Activated CD4-positive, alpha-beta T cell treated with anti-CD3 and anti-CD28 coated beads, Interleukin-2, amount 50 U/mL, for 48 hours (primary cell): ENCODE data around the gene THEMIS.
"Not testable (repeated sequence)": the region's sequence is repeated elsewhere in the genome, so short reads cannot be mapped to it uniquely, and the experiment has no call there.

Experiments
- DNase-seq, 2 experiments: peaks; one replicate each; pipeline ENCODE4 v3.0.0-alpha.2; 2020

The THEMIS gene

GRCh38 chr6:127706216-127706615 lies 194.6 kb downstream of the THEMIS start:
- DNase-seq = no peak

GRCh38 chr6:127695108-127695507 lies 205.8 kb downstream of the THEMIS start:
- DNase-seq = no peak

- DNase-seq = no peak
These were observed 209.7 kb downstream of the THEMIS start for GRCh38 chr6:127691146-127691545.

GRCh38 chr6:127690588-127690987 lies 210.3 kb downstream of the THEMIS start:
- DNase-seq = no peak

GRCh38 chr6:127690092-127690491 lies 210.8 kb downstream of the THEMIS start:
- no peak for DNase-seq

- not testable (repeated sequence) for DNase-seq
These were observed 213.4 kb downstream of the THEMIS start for GRCh38 chr6:127687490-127687889.

- no peak for DNase-seq
These were observed 214.8 kb downstream of the THEMIS start for GRCh38 chr6:127686084-127686483.

GRCh38 chr6:127684501-127684900 lies 216.4 kb downstream of the THEMIS start:
- no peak for DNase-seq
